ENCODE data around the gene FGFR2. TPM values are rescaled to one million over a fixed set of nuclear protein-coding genes. Genes with fewer than 3 reads are reported as not detected.

FGFR2 gene
- total RNA-seq, 2 experiments from 2014 or later = not detected

DNA sequence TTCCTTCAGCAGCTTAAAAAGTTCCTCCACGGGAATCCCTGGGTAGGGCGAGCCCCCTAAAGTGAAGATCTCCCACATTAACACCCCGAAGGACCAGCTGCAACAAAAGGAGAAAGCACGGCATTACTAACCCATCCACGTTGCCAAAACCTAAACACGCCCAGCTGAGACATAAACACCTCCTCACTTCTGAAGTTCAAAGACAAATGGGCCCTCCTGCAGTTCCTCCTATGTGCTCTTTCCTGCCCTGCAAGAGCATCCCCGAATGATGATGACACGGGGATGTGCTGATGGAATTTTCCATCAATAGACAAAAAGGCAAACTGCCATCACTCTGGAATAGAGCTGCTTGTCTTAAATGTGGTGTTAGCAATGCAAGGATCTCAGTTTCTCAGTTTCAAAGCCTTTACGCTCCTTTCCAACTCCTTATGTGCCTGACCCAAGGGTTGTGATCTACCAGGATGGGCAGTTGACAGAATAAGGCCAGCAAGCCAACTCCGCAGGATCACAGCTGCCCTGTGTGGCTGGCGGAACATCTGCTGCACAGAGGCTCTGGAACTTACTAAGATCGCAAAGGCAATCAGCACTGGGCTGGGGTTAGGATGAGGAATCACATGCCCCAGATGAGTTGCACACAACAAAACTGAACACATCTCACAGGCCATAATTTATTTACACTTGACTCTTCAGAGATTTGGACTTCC lies 112.7 kb downstream of the FGFR2 start:
- no peaks in the 10 kb centered on the region for H3K36me3 Mint-ChIP-seq (ENCODE audit: low read depth)
- H3K9me3 Mint-ChIP-seq (ENCODE audit: low read depth) = no peaks in the 10 kb centered on the region

DNA sequence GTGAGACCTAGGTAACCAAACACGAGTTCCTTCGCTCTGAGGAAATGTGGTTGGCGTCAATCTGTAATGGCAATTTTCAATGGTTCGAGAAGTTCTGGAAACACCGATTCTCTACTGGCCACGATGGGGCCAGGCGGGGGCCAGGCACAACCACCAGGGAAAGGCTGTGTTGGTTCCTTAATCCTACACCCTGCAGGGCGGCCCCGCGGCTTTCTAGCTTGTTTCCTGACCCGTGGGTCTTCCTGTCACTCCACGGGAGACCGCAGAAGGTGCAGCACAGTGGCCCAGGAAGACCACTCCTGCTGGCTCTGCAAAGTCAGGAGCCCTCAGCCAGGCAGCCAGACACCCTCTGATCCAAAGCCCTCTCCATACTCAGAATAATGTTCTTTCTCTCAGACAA lies 113.4 kb downstream of the FGFR2 start:
- H3K4me1 Mint-ChIP-seq = no peaks in the 10 kb centered on the region
- ChIA-PET POLR2A (no interaction called here), CTCF (no interaction called here)
- ATAC-seq (no peak), DNase-seq (no peak)
- no peaks in the 10 kb centered on the region for H3K27me3 Mint-ChIP-seq
- intact Hi-C loops (cut with DNase I, micrococcal nuclease) = no loop called here
- no peak overlapping the region for H3K4me3 Mint-ChIP-seq
- no peaks in the 10 kb centered on the region for H3K9me3 Mint-ChIP-seq (ENCODE audit: low read depth)
- H3K36me3 Mint-ChIP-seq (ENCODE audit: low read depth) = no peaks in the 10 kb centered on the region
- no peak overlapping the region for H3K27ac Mint-ChIP-seq

More for the DNA sequence above, 112.7 kb downstream of the FGFR2 start:
- no peak overlapping the region for H3K4me3 Mint-ChIP-seq
- POLR2A ChIA-PET = no interaction called here
- DNase-seq (no peak), ATAC-seq (no peak)
- no peaks in the 10 kb centered on the region for H3K27me3 Mint-ChIP-seq
- H3K4me1 Mint-ChIP-seq = no peaks in the 10 kb centered on the region
- no peak overlapping the region for H3K27ac Mint-ChIP-seq
- intact Hi-C loops (cut with DNase I, micrococcal nuclease) = no loop called here
- CTCF ChIA-PET = no interaction called here

DNA sequence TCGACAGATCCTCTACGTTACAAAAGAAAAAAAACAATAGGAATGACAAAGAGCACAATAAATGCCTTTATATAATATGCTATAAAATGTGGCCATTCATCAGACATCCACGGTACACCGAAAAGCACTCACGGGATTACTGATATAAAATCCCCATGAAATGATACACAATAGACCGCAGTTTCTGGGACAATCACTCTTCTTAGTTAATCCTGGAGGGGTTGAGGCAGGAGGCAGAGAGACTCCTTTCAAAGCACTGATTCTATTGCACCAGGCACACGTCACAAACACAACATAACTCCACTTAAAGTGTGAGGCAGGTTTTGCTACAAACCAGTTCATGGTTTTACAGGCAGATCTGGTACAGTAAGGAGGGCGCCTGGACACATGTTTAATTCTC lies 113.8 kb downstream of the FGFR2 start:
- CTCF ChIA-PET = no interaction called here
- no peaks in the 10 kb centered on the region for H3K4me1 Mint-ChIP-seq
- no peaks in the 10 kb centered on the region for H3K9me3 Mint-ChIP-seq (ENCODE audit: low read depth)
- intact Hi-C loops (cut with DNase I, micrococcal nuclease) = no loop called here
- H3K27ac Mint-ChIP-seq = no peak overlapping the region
- ATAC-seq (no peak), DNase-seq (no peak)
- POLR2A ChIA-PET = no interaction called here
- no peaks in the 10 kb centered on the region for H3K27me3 Mint-ChIP-seq
- no peaks in the 10 kb centered on the region for H3K36me3 Mint-ChIP-seq (ENCODE audit: low read depth)
- no peak overlapping the region for H3K4me3 Mint-ChIP-seq

DNA sequence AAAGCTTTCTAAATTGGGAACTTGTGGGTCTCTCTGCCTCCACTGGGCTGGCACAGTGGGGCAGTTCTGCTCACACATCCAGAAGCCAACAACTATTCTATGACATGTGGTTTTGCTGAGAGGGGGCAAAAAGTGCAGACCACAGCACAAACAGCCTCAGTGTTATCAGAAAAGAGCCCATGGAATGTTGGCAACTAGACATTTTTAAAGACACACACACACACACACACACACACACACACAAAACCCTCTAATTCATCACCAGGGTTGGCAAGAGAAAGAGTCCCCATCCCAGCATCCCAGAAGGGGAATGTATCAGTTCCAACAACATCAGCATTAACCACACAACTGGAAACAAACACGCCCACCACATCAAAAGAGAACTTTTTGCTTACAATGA lies 117.1 kb downstream of the FGFR2 start:
- H3K27me3 Mint-ChIP-seq = no peaks in the 10 kb centered on the region
- H3K4me1 Mint-ChIP-seq = no peaks in the 10 kb centered on the region
- H3K4me3 Mint-ChIP-seq = no peak overlapping the region
- ChIA-PET POLR2A (no interaction called here), CTCF (no interaction called here)
- H3K27ac Mint-ChIP-seq = no peak overlapping the region
- ATAC-seq (no peak), DNase-seq (no peak)
- H3K9me3 Mint-ChIP-seq (ENCODE audit: low read depth) = no peaks in the 10 kb centered on the region
- H3K36me3 Mint-ChIP-seq (ENCODE audit: low read depth) = no peaks in the 10 kb centered on the region
- intact Hi-C loops (cut with DNase I, micrococcal nuclease) = no loop called here

DNA sequence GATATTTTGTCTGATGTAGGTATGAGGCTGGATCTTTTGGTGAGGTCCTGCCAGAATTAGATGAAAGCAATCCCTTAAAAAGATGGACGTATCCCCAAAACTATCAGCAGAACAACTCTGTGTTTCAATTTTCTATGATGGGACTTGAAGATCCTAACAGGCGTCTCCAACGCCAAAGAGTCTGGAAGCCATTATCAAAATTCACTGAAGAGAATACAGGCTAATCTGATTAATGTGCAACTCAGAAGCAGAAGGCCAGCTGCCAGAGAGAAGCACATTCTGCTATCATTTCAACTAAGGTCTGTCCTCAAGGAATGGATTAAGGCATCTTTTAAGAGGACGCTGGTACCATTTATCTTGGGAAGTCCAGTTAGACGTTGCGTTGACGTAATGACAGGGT lies 119.7 kb downstream of the FGFR2 start:
- CTCF ChIA-PET = interaction anchor here (0.8 kb wide), 1 partner anchor 34 kb away, joined by 3 read pairs; no protein-coding TSS in a partner anchor
- no peak overlapping the region for H3K27ac Mint-ChIP-seq
- no peaks in the 10 kb centered on the region for H3K4me1 Mint-ChIP-seq
- no peaks in the 10 kb centered on the region for H3K27me3 Mint-ChIP-seq
- no peak for ATAC-seq
- H3K36me3 Mint-ChIP-seq (ENCODE audit: low read depth) = no peaks in the 10 kb centered on the region
- no peaks in the 10 kb centered on the region for H3K9me3 Mint-ChIP-seq (ENCODE audit: low read depth)
- no peak overlapping the region for H3K4me3 Mint-ChIP-seq
- POLR2A ChIA-PET = no interaction called here
- intact Hi-C loops (cut with DNase I, micrococcal nuclease) = no loop called here
- no peak for DNase-seq

DNA sequence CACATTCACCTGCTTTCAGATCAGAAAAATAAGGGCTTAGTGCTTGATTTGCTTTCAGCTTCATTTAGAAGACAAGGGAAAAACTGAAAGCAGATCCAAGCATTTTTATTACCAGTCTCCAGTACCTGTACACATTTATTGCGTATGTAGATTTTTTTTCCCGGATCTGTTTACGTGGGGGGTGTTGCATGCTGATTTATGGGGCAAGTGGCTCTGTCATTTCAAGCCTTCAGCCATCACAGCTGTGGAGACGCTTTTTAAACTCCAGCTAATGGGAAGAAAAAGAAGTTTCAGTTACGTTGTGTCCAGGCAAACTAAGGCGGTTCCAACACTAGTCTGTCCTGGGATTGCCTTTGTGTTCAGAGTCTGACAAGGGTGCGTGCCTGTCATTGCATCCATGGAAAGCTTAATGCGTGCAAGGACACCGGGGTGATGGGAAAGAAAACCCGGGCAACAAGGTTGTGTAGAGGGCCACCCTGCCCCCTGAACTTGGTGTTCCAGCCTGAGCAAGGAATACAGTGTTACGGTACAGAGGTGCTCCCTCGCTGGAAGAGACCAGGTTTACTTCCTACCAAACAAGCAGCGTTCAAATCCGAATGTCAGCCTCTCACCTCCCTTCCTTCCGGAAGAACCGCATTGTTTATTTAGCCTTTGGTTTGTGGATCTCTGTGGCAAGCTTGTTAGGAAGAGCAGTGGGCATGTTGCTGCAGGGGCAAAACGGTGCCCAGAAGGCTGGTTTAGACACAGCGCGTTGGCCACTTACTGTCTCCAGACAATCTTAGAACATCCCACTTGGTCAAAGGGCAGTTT lies 128.2 kb downstream of the FGFR2 start:
- ATAC-seq (no peak), DNase-seq (no peak)
- intact Hi-C loops (cut with DNase I, micrococcal nuclease) = no loop called here
- H3K4me1 Mint-ChIP-seq = no peaks in the 10 kb centered on the region
- H3K4me3 Mint-ChIP-seq = no peak overlapping the region
- H3K27me3 Mint-ChIP-seq = no peaks in the 10 kb centered on the region
- CTCF ChIA-PET = no interaction called here
- POLR2A ChIA-PET = no interaction called here
- no peaks in the 10 kb centered on the region for H3K36me3 Mint-ChIP-seq (ENCODE audit: low read depth)
- H3K27ac Mint-ChIP-seq = no peak overlapping the region
- no peaks in the 10 kb centered on the region for H3K9me3 Mint-ChIP-seq (ENCODE audit: low read depth)

DNA sequence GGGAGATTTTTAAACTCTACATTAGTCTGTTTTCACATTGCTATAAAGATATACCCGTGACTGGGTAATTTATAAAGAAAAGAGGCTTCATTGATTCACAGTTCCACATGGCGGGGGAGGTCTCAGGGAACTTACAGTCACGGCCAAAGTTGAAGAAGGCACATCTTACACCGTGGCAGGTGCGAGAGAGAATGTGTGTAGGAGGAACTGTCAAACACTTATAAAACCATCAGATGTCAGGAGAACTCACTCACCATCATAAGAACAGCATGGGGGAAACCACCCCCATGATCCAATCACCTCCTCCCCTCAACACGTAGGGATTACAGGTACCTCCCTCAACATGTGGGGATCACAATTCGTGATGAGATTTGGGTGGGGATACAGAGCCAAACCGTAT lies 129.5 kb downstream of the FGFR2 start:
- H3K27ac Mint-ChIP-seq = no peak overlapping the region
- H3K4me3 Mint-ChIP-seq = no peak overlapping the region
- intact Hi-C loops (cut with DNase I, micrococcal nuclease) = no loop called here
- ATAC-seq = no peak
- ChIA-PET POLR2A (no interaction called here), CTCF (no interaction called here)
- H3K36me3 Mint-ChIP-seq (ENCODE audit: low read depth) = no peaks in the 10 kb centered on the region
- H3K27me3 Mint-ChIP-seq = no peaks in the 10 kb centered on the region
- DNase-seq = no peak
- H3K9me3 Mint-ChIP-seq (ENCODE audit: low read depth) = no peaks in the 10 kb centered on the region
- H3K4me1 Mint-ChIP-seq = no peaks in the 10 kb centered on the region

DNA sequence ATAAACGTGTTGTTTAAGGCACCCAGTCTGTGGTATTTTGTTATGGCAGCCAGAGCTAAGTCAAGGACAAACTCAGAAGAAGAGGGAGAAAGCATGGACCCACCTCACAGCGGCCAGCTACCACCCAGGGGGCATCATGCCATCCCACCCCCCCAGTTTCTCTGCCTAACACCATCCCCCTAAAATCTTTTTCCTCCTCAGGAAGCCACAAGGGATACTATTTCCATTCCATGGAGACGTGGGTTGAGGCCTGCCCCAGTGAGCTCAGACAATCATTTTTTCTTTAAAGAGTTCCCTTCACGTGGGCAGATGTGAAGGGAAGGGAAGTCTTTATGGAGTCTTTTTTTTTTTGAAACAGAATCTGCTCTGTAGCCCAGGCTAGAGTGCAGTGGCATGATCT lies 131.8 kb downstream of the FGFR2 start:
- H3K27ac Mint-ChIP-seq = no peak overlapping the region
- no peaks in the 10 kb centered on the region for H3K36me3 Mint-ChIP-seq (ENCODE audit: low read depth)
- no peaks in the 10 kb centered on the region for H3K4me1 Mint-ChIP-seq
- intact Hi-C loops (cut with DNase I, micrococcal nuclease) = no loop called here
- DNase-seq = no peak
- no peak overlapping the region for H3K4me3 Mint-ChIP-seq
- no peak for ATAC-seq
- ChIA-PET POLR2A (interaction anchor here (0.6 kb wide), 1 partner anchor 474 kb away, joined by 3 read pairs; no protein-coding TSS in a partner anchor), CTCF (no interaction called here)
- H3K9me3 Mint-ChIP-seq (ENCODE audit: low read depth) = no peaks in the 10 kb centered on the region
- H3K27me3 Mint-ChIP-seq = no peaks in the 10 kb centered on the region

DNA sequence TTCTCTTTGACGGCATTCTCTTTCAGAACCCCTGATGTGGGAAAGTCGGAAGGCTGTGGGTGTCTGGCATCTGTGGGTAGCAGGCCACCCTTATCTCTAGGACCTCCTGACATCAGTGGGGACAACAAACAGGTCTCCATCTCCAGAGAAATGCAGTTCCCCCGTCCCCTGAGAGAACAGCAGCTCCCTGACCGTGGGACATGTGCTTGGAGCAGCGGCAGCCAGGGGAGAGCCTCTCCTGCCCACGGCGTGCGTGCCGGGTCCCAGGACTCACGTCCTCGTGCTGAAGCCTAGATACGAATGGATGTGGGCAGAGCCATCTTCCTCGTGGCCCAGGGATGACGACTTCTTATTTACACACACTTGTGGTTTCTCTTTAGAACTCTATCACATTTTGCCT lies 133.0 kb downstream of the FGFR2 start:
- no peaks in the 10 kb centered on the region for H3K9me3 Mint-ChIP-seq (ENCODE audit: low read depth)
- no peaks in the 10 kb centered on the region for H3K27me3 Mint-ChIP-seq
- no peaks in the 10 kb centered on the region for H3K4me1 Mint-ChIP-seq
- no peak overlapping the region for H3K27ac Mint-ChIP-seq
- ATAC-seq (no peak), DNase-seq (no peak)
- intact Hi-C loops (cut with DNase I, micrococcal nuclease) = no loop called here
- ChIA-PET POLR2A (no interaction called here), CTCF (no interaction called here)
- no peaks in the 10 kb centered on the region for H3K36me3 Mint-ChIP-seq (ENCODE audit: low read depth)
- H3K4me3 Mint-ChIP-seq = no peak overlapping the region

DNA sequence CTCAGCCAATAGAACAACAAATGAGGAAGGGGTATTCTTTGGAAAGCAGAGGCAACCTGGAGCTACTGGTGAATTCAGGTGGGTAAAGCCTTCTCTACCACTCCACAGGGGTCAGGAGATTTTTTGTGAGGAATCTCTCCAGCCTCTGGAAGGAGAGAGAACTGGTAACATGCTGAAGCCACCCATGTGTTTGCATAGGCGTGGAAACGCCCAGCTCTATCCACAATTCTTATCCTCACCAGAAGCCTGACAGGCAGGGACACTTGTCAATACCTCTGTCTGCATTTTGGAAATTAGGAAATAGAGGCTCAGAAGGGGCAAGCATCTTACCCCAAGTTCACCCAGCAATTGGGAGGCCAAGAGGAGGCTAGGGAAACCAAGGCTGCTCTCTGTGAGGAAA lies 133.7 kb downstream of the FGFR2 start:
- no peaks in the 10 kb centered on the region for H3K9me3 Mint-ChIP-seq (ENCODE audit: low read depth)
- ChIA-PET CTCF (no interaction called here), POLR2A (no interaction called here)

DNA sequence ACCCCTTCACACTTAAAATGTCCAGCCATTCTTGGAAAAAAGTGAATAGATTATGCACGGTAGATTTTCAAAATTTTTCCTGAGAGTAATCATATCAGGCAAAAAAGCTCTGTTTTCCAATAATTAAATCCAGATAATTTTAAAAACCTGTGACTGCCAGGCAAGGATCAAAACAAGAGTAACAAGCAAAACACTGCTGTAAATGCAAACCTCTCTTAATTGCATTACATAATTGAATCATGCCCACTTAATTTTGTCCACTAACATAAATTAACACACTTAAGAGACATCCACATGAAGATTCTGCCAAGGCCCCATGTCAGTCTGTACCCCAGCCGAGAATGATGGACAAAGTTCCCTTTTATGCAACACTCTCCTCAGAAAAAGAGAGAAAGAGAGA lies 135.3 kb downstream of the FGFR2 start:
- ChIA-PET CTCF (interaction anchor here (0.6 kb wide), 1 partner anchor 866 kb away, joined by 4 read pairs; no protein-coding TSS in a partner anchor), POLR2A (no interaction called here)
- intact Hi-C loops (cut with DNase I, micrococcal nuclease) = no loop called here
- H3K9me3 Mint-ChIP-seq (ENCODE audit: low read depth) = no peaks in the 10 kb centered on the region
- H3K4me3 Mint-ChIP-seq = no peak overlapping the region
- ATAC-seq (no peak), DNase-seq (no peak)
- no peaks in the 10 kb centered on the region for H3K27me3 Mint-ChIP-seq
- no peaks in the 10 kb centered on the region for H3K36me3 Mint-ChIP-seq (ENCODE audit: low read depth)
- H3K4me1 Mint-ChIP-seq = no peaks in the 10 kb centered on the region
- no peak overlapping the region for H3K27ac Mint-ChIP-seq

More for the DNA sequence above, 133.7 kb downstream of the FGFR2 start:
- Mint-ChIP-seq H3K4me3 (no peak overlapping the region), H3K27ac (no peak overlapping the region), H3K27me3 (no peaks in the 10 kb centered on the region), H3K36me3 (ENCODE audit: low read depth) (no peaks in the 10 kb centered on the region), H3K4me1 (no peaks in the 10 kb centered on the region)
- DNase-seq = no peak
- no peak for ATAC-seq
- intact Hi-C loops (cut with DNase I, micrococcal nuclease) = no loop called here

DNA sequence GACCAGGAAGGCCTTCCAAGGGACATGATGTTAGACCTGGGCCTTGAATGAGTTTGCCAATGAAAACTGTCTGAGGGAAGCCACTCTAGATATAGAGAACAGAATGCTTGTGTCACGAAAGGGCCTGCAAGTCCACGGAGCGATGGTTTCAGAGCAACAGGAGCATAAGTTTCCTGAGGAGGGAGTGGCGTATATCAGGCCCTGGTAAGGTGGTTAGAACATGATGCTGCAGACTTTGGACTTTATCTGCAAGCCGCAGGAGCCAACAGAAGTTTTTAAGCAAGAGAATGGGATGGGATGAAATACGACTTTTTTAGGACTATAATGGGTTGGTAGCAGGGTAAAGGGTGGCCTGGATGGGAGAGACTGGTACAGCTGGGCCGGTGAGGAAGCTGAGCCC lies 136.0 kb downstream of the FGFR2 start:
- DNase-seq = no peak
- intact Hi-C loops (cut with DNase I, micrococcal nuclease) = no loop called here
- Mint-ChIP-seq H3K4me1 (no peaks in the 10 kb centered on the region), H3K27me3 (no peaks in the 10 kb centered on the region), H3K9me3 (ENCODE audit: low read depth) (no peaks in the 10 kb centered on the region), H3K27ac (no peak overlapping the region), H3K4me3 (no peak overlapping the region), H3K36me3 (ENCODE audit: low read depth) (no peaks in the 10 kb centered on the region)
- ChIA-PET POLR2A (no interaction called here), CTCF (no interaction called here)
- no peak for ATAC-seq
